Measurements from ENCODE around the gene KDM2A.
"Not testable (repeated sequence)": the region's sequence is repeated elsewhere in the genome, so short reads cannot be mapped to it uniquely, and the experiment has no call there.

The KDM2A gene

GRCh38 chr11:67119585-67120391 is 725 bp downstream of the KDM2A start:
- H3K36me3 ChIP-seq (ENCODE audit: insufficient read depth, low read length): peaks cover 6% of the 10 kb centered on the region
- H3K4me2 ChIP-seq (ENCODE audit: low read length): peak overlapping the region; percentile 92
- H3K27me3 ChIP-seq (ENCODE audit: control insufficient read depth, insufficient read depth, low read length): no peaks in the 10 kb centered on the region
- peak overlapping the region; percentile 98 for H3K9ac ChIP-seq (ENCODE audit: low read depth, low read length)
- H3K9me3 ChIP-seq (replicated peaks; ENCODE audit: low read length): no peaks in the 10 kb centered on the region
- peaks cover 14% of the 10 kb centered on the region for H3K4me1 ChIP-seq (ENCODE audit: control insufficient read depth, insufficient read depth, low read length)
- H3K4me3 ChIP-seq (ENCODE audit: low read length): peak overlapping the region; percentile 96

- peak overlapping the region; percentile 98 for H3K9ac ChIP-seq (ENCODE audit: low read depth, low read length)
- H3K36me3 ChIP-seq (ENCODE audit: insufficient read depth, low read length): peaks cover 6% of the 10 kb centered on the region
- H3K27me3 ChIP-seq (ENCODE audit: control insufficient read depth, insufficient read depth, low read length): no peaks in the 10 kb centered on the region
- H3K9me3 ChIP-seq (replicated peaks; ENCODE audit: low read length): no peaks in the 10 kb centered on the region
- H3K4me3 ChIP-seq (ENCODE audit: low read length): peak overlapping the region; percentile 96
- peaks cover 14% of the 10 kb centered on the region for H3K4me1 ChIP-seq (ENCODE audit: control insufficient read depth, insufficient read depth, low read length)
- H3K4me2 ChIP-seq (ENCODE audit: low read length): peak overlapping the region; percentile 92
These were observed 1.4 kb downstream of the KDM2A start for GRCh38 chr11:67120456-67120855.

DNA sequence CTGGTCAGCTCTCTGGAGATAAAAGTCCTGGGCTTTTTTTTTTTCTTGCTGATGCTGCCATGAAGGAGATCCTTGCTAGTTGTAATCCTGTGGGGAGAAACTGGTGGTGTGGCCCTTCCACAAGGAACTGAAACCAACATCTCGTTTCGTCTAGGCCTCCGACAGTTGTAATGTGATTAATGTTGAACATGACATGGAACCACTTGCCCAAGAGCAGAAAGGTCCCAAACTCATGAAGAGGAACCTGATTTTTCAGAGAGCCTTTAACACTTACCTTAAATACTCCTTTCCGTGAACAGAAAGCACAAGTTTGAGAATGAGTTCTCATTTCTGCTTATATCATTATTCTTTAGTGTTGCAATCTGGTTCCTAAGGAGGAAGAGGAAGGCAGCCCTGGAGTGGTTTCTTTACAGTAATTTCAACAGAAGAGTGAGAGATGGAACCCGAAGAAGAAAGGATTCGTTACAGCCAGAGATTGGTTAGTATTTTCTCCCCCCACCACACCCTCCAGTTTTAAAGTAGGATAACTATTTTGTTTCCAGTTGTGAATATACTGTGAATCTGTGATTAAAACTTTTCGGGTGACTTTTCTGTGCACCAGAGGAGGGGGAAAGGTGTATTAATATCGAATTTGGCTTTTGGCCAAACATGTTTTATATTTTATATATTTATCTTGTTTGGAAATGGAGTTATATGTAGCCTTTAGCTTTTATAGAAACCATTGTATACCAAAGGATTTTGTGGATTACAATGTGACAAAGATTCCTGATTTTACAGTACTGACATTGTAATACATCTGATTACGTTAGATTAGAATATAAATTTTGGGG is 2.0 kb downstream of the KDM2A start:
- Histone ChIP-seq H3K4me2 (ENCODE audit: low read length) (peak overlapping the region; percentile 92), H3K27me3 (ENCODE audit: control insufficient read depth, insufficient read depth, low read length) (no peaks in the 10 kb centered on the region), H3K9me3 (replicated peaks; ENCODE audit: low read length) (no peaks in the 10 kb centered on the region), H3K4me3 (ENCODE audit: low read length) (peak overlapping the region; percentile 96), H3K9ac (ENCODE audit: low read depth, low read length) (peak overlapping the region; percentile 98), H3K4me1 (ENCODE audit: control insufficient read depth, insufficient read depth, low read length) (peaks cover 14% of the 10 kb centered on the region), H3K36me3 (ENCODE audit: insufficient read depth, low read length) (peaks cover 6% of the 10 kb centered on the region)

DNA sequence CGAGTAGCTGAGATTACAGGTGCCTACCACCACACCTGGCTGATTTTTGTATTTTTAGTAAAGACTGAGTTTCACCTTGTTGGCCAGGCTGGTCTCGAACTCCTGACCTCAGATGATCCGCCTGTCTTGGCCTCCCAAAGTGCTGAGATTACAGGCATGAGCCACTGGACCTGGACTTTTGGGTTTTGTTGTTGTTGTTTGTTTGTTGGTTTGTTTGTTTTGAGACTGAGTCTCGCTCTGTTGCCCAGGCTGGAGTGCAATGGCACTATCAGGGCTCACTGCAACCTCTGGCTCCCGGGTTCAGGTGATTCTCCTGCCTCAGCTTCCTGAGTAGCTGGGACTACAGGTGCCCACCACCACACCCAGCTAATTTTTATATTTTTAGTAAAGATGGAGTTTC is 4.7 kb downstream of the KDM2A start:
- not testable (repeated sequence) for H3K27me3 ChIP-seq (ENCODE audit: control insufficient read depth, insufficient read depth, low read length); H3K4me1 ChIP-seq (ENCODE audit: control insufficient read depth, insufficient read depth, low read length); H3K9me3 ChIP-seq (replicated peaks; ENCODE audit: low read length); H3K4me3 ChIP-seq (ENCODE audit: low read length); H3K9ac ChIP-seq (ENCODE audit: low read depth, low read length); H3K4me2 ChIP-seq (ENCODE audit: low read length)
- peaks cover 14% of the 10 kb centered on the region for H3K36me3 ChIP-seq (ENCODE audit: insufficient read depth, low read length)

DNA sequence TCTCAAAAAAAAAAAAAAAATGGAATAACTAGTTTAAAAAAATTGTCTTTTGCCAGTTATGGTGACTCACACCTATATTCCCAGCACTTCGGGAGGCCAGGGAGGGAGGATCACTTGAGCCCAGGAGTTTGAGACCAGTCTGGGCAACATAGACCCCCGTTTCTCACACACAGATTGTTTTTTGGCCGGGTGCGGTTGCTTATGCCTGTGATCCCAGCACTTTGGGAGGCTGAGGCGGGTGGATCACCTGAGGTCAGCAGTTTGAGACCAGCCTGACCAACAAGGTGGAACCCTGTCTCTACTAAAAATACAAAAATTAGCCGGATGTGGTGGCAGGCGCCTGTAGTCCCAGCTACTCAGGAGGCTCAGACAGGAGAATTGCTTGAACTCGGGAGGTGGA is 7.2 kb downstream of the KDM2A start:
- H3K4me2 ChIP-seq (ENCODE audit: low read length); H3K4me3 ChIP-seq (ENCODE audit: low read length): not testable (repeated sequence)
- peaks cover 14% of the 10 kb centered on the region for H3K36me3 ChIP-seq (ENCODE audit: insufficient read depth, low read length)

GRCh38 chr11:67126986-67127385 is 7.9 kb downstream of the KDM2A start:
- peaks cover 4% of the 10 kb centered on the region for H3K4me1 ChIP-seq (ENCODE audit: control insufficient read depth, insufficient read depth, low read length)
- peaks cover 21% of the 10 kb centered on the region for H3K36me3 ChIP-seq (ENCODE audit: insufficient read depth, low read length)
- H3K9me3 ChIP-seq (replicated peaks; ENCODE audit: low read length): no peaks in the 10 kb centered on the region
- H3K4me2 ChIP-seq (ENCODE audit: low read length): no peak overlapping the region
- H3K9ac ChIP-seq (ENCODE audit: low read depth, low read length): no peak overlapping the region
- H3K4me3 ChIP-seq (ENCODE audit: low read length): no peak overlapping the region
- H3K27me3 ChIP-seq (ENCODE audit: control insufficient read depth, insufficient read depth, low read length): no peaks in the 10 kb centered on the region

More for the DNA sequence above, 7.2 kb downstream of the KDM2A start:
- not testable (repeated sequence) for H3K9ac ChIP-seq (ENCODE audit: low read depth, low read length); H3K27me3 ChIP-seq (ENCODE audit: control insufficient read depth, insufficient read depth, low read length); H3K9me3 ChIP-seq (replicated peaks; ENCODE audit: low read length); H3K4me1 ChIP-seq (ENCODE audit: control insufficient read depth, insufficient read depth, low read length)

GRCh38 chr11:67130861-67131260 is 11.8 kb downstream of the KDM2A start:
- not testable (repeated sequence) for H3K4me2 ChIP-seq (ENCODE audit: low read length); H3K9me3 ChIP-seq (replicated peaks; ENCODE audit: low read length); H3K9ac ChIP-seq (ENCODE audit: low read depth, low read length); H3K4me1 ChIP-seq (ENCODE audit: control insufficient read depth, insufficient read depth, low read length); H3K27me3 ChIP-seq (ENCODE audit: control insufficient read depth, insufficient read depth, low read length); H3K4me3 ChIP-seq (ENCODE audit: low read length)
- peaks cover 47% of the 10 kb centered on the region for H3K36me3 ChIP-seq (ENCODE audit: insufficient read depth, low read length)

- no peak overlapping the region for H3K9ac ChIP-seq (ENCODE audit: low read depth, low read length)
- H3K4me1 ChIP-seq (ENCODE audit: control insufficient read depth, insufficient read depth, low read length): no peaks in the 10 kb centered on the region
- no peaks in the 10 kb centered on the region for H3K9me3 ChIP-seq (replicated peaks; ENCODE audit: low read length)
- H3K27me3 ChIP-seq (ENCODE audit: control insufficient read depth, insufficient read depth, low read length): no peaks in the 10 kb centered on the region
- no peak overlapping the region for H3K4me3 ChIP-seq (ENCODE audit: low read length)
- peaks cover 65% of the 10 kb centered on the region for H3K36me3 ChIP-seq (ENCODE audit: insufficient read depth, low read length)
- no peak overlapping the region for H3K4me2 ChIP-seq (ENCODE audit: low read length)
These were observed 17.1 kb downstream of the KDM2A start for GRCh38 chr11:67136156-67136555.

- no peak overlapping the region for H3K4me2 ChIP-seq (ENCODE audit: low read length)
- peaks cover 45% of the 10 kb centered on the region for H3K36me3 ChIP-seq (ENCODE audit: insufficient read depth, low read length)
- H3K4me3 ChIP-seq (ENCODE audit: low read length): no peak overlapping the region
- no peaks in the 10 kb centered on the region for H3K27me3 ChIP-seq (ENCODE audit: control insufficient read depth, insufficient read depth, low read length)
- H3K4me1 ChIP-seq (ENCODE audit: control insufficient read depth, insufficient read depth, low read length): no peaks in the 10 kb centered on the region
- no peak overlapping the region for H3K9ac ChIP-seq (ENCODE audit: low read depth, low read length)
- no peaks in the 10 kb centered on the region for H3K9me3 ChIP-seq (replicated peaks; ENCODE audit: low read length)
These were observed 19.9 kb downstream of the KDM2A start for GRCh38 chr11:67138922-67139321.

DNA sequence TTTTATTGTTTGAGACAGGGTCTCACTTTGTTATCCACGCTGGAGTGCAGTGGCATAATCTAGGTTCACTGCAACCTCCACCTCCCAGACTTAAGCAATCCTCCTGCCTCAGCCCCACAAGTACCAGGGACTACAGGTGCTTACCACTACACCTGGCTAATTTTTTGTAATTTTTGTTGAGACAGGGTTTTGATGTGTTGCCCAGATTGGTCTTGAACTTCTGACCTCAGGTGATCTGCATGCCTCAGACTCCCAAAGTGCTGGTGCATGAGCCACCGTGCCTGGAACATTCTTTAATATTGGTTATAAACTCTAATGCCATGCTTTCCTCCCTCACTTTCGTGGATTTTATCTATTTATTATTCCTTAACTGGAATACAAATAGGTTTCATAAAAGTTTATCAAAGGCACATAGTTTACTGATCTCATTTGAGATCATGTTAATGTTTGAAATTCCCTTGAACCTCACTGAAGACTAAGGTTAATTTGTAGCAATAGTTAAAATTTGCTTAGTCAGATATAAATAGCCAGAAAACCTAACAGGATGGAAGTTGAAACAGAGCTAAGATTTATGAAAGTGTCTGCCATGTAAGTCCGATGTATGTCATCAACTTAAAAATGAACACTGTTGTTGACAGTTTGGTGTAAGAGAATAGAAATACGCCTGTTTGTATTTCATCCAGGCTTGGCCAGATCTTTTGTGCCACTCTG is 27.6 kb downstream of the KDM2A start:
- H3K36me3 ChIP-seq (ENCODE audit: insufficient read depth, low read length): peaks cover 31% of the 10 kb centered on the region

DNA sequence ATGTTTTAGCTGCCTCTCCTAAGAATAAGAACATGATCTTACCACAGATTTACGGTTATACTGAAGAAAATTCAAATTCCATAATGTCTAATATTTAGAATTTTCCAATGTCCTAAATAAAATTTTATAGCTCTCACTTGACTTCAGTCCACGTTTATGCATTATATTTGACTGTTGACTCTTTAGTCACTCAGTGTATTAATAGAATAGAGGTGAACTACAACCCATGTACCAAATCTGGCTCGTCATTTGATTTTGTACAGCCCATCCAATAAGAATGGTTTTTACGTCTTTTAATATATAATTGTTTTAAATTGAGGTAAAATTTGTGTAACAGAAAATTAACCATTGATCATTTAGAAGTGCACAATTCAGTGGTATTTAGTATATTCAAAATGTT is 34.9 kb downstream of the KDM2A start:
- H3K4me2 ChIP-seq (ENCODE audit: low read length): no peak overlapping the region
- H3K9ac ChIP-seq (ENCODE audit: low read depth, low read length): no peak overlapping the region
- no peaks in the 10 kb centered on the region for H3K9me3 ChIP-seq (replicated peaks; ENCODE audit: low read length)
- H3K4me1 ChIP-seq (ENCODE audit: control insufficient read depth, insufficient read depth, low read length): no peaks in the 10 kb centered on the region
- no peaks in the 10 kb centered on the region for H3K27me3 ChIP-seq (ENCODE audit: control insufficient read depth, insufficient read depth, low read length)
- H3K36me3 ChIP-seq (ENCODE audit: insufficient read depth, low read length): peaks cover 24% of the 10 kb centered on the region
- H3K4me3 ChIP-seq (ENCODE audit: low read length): no peak overlapping the region

More for the DNA sequence above, 27.6 kb downstream of the KDM2A start:
- H3K4me2 ChIP-seq (ENCODE audit: low read length): no peak overlapping the region
- H3K27me3 ChIP-seq (ENCODE audit: control insufficient read depth, insufficient read depth, low read length): no peaks in the 10 kb centered on the region
- peaks cover 8% of the 10 kb centered on the region for H3K4me1 ChIP-seq (ENCODE audit: control insufficient read depth, insufficient read depth, low read length)
- H3K9ac ChIP-seq (ENCODE audit: low read depth, low read length): no peak overlapping the region
- no peak overlapping the region for H3K4me3 ChIP-seq (ENCODE audit: low read length)
- H3K9me3 ChIP-seq (replicated peaks; ENCODE audit: low read length): no peaks in the 10 kb centered on the region

Measured in skeletal muscle satellite cell (primary cell).